Measurements from ENCODE around the gene ST6GALNAC3.

The ST6GALNAC3 gene

GRCh38 chr1:76542359-76542758 is 467.8 kb downstream of the ST6GALNAC3 start:
- H3K4me1 ChIP-seq (ENCODE audit: control insufficient read depth, insufficient read depth, low read length) = no peaks in the 10 kb centered on the region
- H3K9me3 ChIP-seq (ENCODE audit: control insufficient read depth, insufficient read depth, low read length) = no peaks in the 10 kb centered on the region
- H3K27me3 ChIP-seq (ENCODE audit: control insufficient read depth, insufficient read depth, low read length) = no peaks in the 10 kb centered on the region
- H3K4me3 ChIP-seq (ENCODE audit: low read length) = no peak overlapping the region
- DNase-seq (ENCODE audit: low read depth, low spot score) = no peak
- H3K36me3 ChIP-seq (ENCODE audit: control insufficient read depth, insufficient read depth, low read length) = no peaks in the 10 kb centered on the region
- no peak overlapping the region for H3K27ac ChIP-seq (ENCODE audit: low read length)

GRCh38 chr1:76543495-76543894 is 468.9 kb downstream of the ST6GALNAC3 start:
- DNase-seq (ENCODE audit: low read depth, low spot score) = no peak

GRCh38 chr1:76546354-76546933 is 471.9 kb downstream of the ST6GALNAC3 start:
- no peak for DNase-seq (ENCODE audit: low read depth, low spot score)
- Histone ChIP-seq H3K4me3 (ENCODE audit: low read length) (no peak overlapping the region), H3K36me3 (ENCODE audit: control insufficient read depth, insufficient read depth, low read length) (no peaks in the 10 kb centered on the region), H3K27me3 (ENCODE audit: control insufficient read depth, insufficient read depth, low read length) (no peaks in the 10 kb centered on the region), H3K4me1 (ENCODE audit: control insufficient read depth, insufficient read depth, low read length) (no peaks in the 10 kb centered on the region), H3K9me3 (ENCODE audit: control insufficient read depth, insufficient read depth, low read length) (no peaks in the 10 kb centered on the region), H3K27ac (ENCODE audit: low read length) (no peak overlapping the region)
- no CpG with 5 or more reads among the region's 3 CpGs for WGBS (ENCODE audit: insufficient coverage, insufficient read length)

More at GRCh38 chr1:76543495-76543894, 468.9 kb downstream of the ST6GALNAC3 start:
- WGBS (ENCODE audit: insufficient coverage, insufficient read length) = no CpG with 5 or more reads among the region's 3 CpGs
- Histone ChIP-seq H3K27me3 (ENCODE audit: control insufficient read depth, insufficient read depth, low read length) (no peaks in the 10 kb centered on the region), H3K9me3 (ENCODE audit: control insufficient read depth, insufficient read depth, low read length) (no peaks in the 10 kb centered on the region), H3K4me3 (ENCODE audit: low read length) (no peak overlapping the region), H3K4me1 (ENCODE audit: control insufficient read depth, insufficient read depth, low read length) (no peaks in the 10 kb centered on the region), H3K36me3 (ENCODE audit: control insufficient read depth, insufficient read depth, low read length) (no peaks in the 10 kb centered on the region), H3K27ac (ENCODE audit: low read length) (no peak overlapping the region)

- DNase-seq (ENCODE audit: low read depth, low spot score) = no peak
- Histone ChIP-seq H3K27ac (ENCODE audit: low read length) (no peak overlapping the region), H3K36me3 (ENCODE audit: control insufficient read depth, insufficient read depth, low read length) (no peaks in the 10 kb centered on the region)
These were observed 473.4 kb downstream of the ST6GALNAC3 start for GRCh38 chr1:76547916-76548315.

GRCh38 chr1:76548513-76549100 is 474.1 kb downstream of the ST6GALNAC3 start:
- WGBS (ENCODE audit: insufficient coverage, insufficient read length) = no CpG with 5 or more reads among the region's 4 CpGs
- Histone ChIP-seq H3K27me3 (ENCODE audit: control insufficient read depth, insufficient read depth, low read length) (no peaks in the 10 kb centered on the region), H3K4me1 (ENCODE audit: control insufficient read depth, insufficient read depth, low read length) (no peaks in the 10 kb centered on the region; the same call in 1 of the 2 replicates), H3K4me3 (ENCODE audit: low read length) (no peak overlapping the region), H3K36me3 (ENCODE audit: control insufficient read depth, insufficient read depth, low read length) (no peaks in the 10 kb centered on the region), H3K27ac (ENCODE audit: low read length) (no peak overlapping the region), H3K9me3 (ENCODE audit: control insufficient read depth, insufficient read depth, low read length) (no peaks in the 10 kb centered on the region)
- DNase-seq (ENCODE audit: low read depth, low spot score) = no peak

More at GRCh38 chr1:76547916-76548315, 473.4 kb downstream of the ST6GALNAC3 start:
- H3K4me1 ChIP-seq (ENCODE audit: control insufficient read depth, insufficient read depth, low read length) = no peaks in the 10 kb centered on the region; the same call in 1 of the 2 replicates
- H3K9me3 ChIP-seq (ENCODE audit: control insufficient read depth, insufficient read depth, low read length) = no peaks in the 10 kb centered on the region
- no peak overlapping the region for H3K4me3 ChIP-seq (ENCODE audit: low read length)
- H3K27me3 ChIP-seq (ENCODE audit: control insufficient read depth, insufficient read depth, low read length) = no peaks in the 10 kb centered on the region

GRCh38 chr1:76554283-76554682 is 479.7 kb downstream of the ST6GALNAC3 start:
- H3K27ac ChIP-seq (ENCODE audit: low read length) = no peak overlapping the region
- DNase-seq (ENCODE audit: low read depth, low spot score) = no peak
- no peaks in the 10 kb centered on the region for H3K27me3 ChIP-seq (ENCODE audit: control insufficient read depth, insufficient read depth, low read length)
- H3K4me1 ChIP-seq (ENCODE audit: control insufficient read depth, insufficient read depth, low read length) = no peaks in the 10 kb centered on the region; the same call in 1 of the 2 replicates
- WGBS (ENCODE audit: insufficient coverage, insufficient read length) = no CpG with 5 or more reads among the region's 1 CpG
- no peaks in the 10 kb centered on the region for H3K9me3 ChIP-seq (ENCODE audit: control insufficient read depth, insufficient read depth, low read length)
- H3K4me3 ChIP-seq (ENCODE audit: low read length) = no peak overlapping the region
- no peaks in the 10 kb centered on the region for H3K36me3 ChIP-seq (ENCODE audit: control insufficient read depth, insufficient read depth, low read length)

GRCh38 chr1:76562292-76562691 is 487.7 kb downstream of the ST6GALNAC3 start:
- H3K27me3 ChIP-seq (ENCODE audit: control insufficient read depth, insufficient read depth, low read length) = no peaks in the 10 kb centered on the region
- H3K27ac ChIP-seq (ENCODE audit: low read length) = no peak overlapping the region
- H3K36me3 ChIP-seq (ENCODE audit: control insufficient read depth, insufficient read depth, low read length) = no peaks in the 10 kb centered on the region
- no peak for DNase-seq (ENCODE audit: low read depth, low spot score)
- H3K4me3 ChIP-seq (ENCODE audit: low read length) = no peak overlapping the region
- H3K9me3 ChIP-seq (ENCODE audit: control insufficient read depth, insufficient read depth, low read length) = no peaks in the 10 kb centered on the region
- WGBS (ENCODE audit: insufficient coverage, insufficient read length) = no CpG with 5 or more reads among the region's 2 CpGs
- H3K4me1 ChIP-seq (ENCODE audit: control insufficient read depth, insufficient read depth, low read length) = peaks cover 2% of the 10 kb centered on the region; the same call in 1 of the 2 replicates

- Histone ChIP-seq H3K4me1 (ENCODE audit: control insufficient read depth, insufficient read depth, low read length) (peaks cover 2% of the 10 kb centered on the region; the same call in 1 of the 2 replicates), H3K36me3 (ENCODE audit: control insufficient read depth, insufficient read depth, low read length) (no peaks in the 10 kb centered on the region), H3K27me3 (ENCODE audit: control insufficient read depth, insufficient read depth, low read length) (no peaks in the 10 kb centered on the region), H3K4me3 (ENCODE audit: low read length) (no peak overlapping the region), H3K27ac (ENCODE audit: low read length) (no peak overlapping the region), H3K9me3 (ENCODE audit: control insufficient read depth, insufficient read depth, low read length) (no peaks in the 10 kb centered on the region)
- no CpG with 5 or more reads among the region's 6 CpGs for WGBS (ENCODE audit: insufficient coverage, insufficient read length)
- no peak for DNase-seq (ENCODE audit: low read depth, low spot score)
These were observed 494.2 kb downstream of the ST6GALNAC3 start for GRCh38 chr1:76568573-76569238.

- H3K9me3 ChIP-seq (ENCODE audit: control insufficient read depth, insufficient read depth, low read length) = no peaks in the 10 kb centered on the region
- DNase-seq (ENCODE audit: low read depth, low spot score) = no peak
- H3K27me3 ChIP-seq (ENCODE audit: control insufficient read depth, insufficient read depth, low read length) = no peaks in the 10 kb centered on the region
- no CpG with 5 or more reads among the region's 2 CpGs for WGBS (ENCODE audit: insufficient coverage, insufficient read length)
- H3K36me3 ChIP-seq (ENCODE audit: control insufficient read depth, insufficient read depth, low read length) = no peaks in the 10 kb centered on the region
- no peak overlapping the region for H3K4me3 ChIP-seq (ENCODE audit: low read length)
- no peaks in the 10 kb centered on the region for H3K4me1 ChIP-seq (ENCODE audit: control insufficient read depth, insufficient read depth, low read length)
- no peak overlapping the region for H3K27ac ChIP-seq (ENCODE audit: low read length)
These were observed 496.7 kb downstream of the ST6GALNAC3 start for GRCh38 chr1:76571248-76571647.

- no peak for DNase-seq (ENCODE audit: low read depth, low spot score)
- no peaks in the 10 kb centered on the region for H3K4me1 ChIP-seq (ENCODE audit: control insufficient read depth, insufficient read depth, low read length)
- no peaks in the 10 kb centered on the region for H3K9me3 ChIP-seq (ENCODE audit: control insufficient read depth, insufficient read depth, low read length)
- no peak overlapping the region for H3K27ac ChIP-seq (ENCODE audit: low read length)
- H3K27me3 ChIP-seq (ENCODE audit: control insufficient read depth, insufficient read depth, low read length) = no peaks in the 10 kb centered on the region
- no peak overlapping the region for H3K4me3 ChIP-seq (ENCODE audit: low read length)
- no peaks in the 10 kb centered on the region for H3K36me3 ChIP-seq (ENCODE audit: control insufficient read depth, insufficient read depth, low read length)
These were observed 497.7 kb downstream of the ST6GALNAC3 start for GRCh38 chr1:76572229-76572628.
